OCI-LY7 (cell line): ENCODE results near the gene NANP.

Experiments
- EZH2phosphoT487 ChIP-seq: fragments of 200-600 bp; sonication (generic); IDR thresholded peaks from 2 replicates; pipeline ENCODE4 v1.6.1; 2018; ENCODE audit warnings: low read depth, borderline replicate concordance, mild to moderate bottlenecking, mixed run types, antibody characterized with exemption, low read length, moderate library complexity, mixed read lengths
- TF ChIP-seq, protein P1 (sequence below): fragments of 200-600 bp; sonication (generic); conservative IDR thresholded peaks from 2 replicates; pipeline ENCODE4 v1.5.1; 2014; ENCODE audit warnings: mild to moderate bottlenecking, antibody characterized with exemption, low read length, moderate library complexity, mixed read lengths

DNA sequence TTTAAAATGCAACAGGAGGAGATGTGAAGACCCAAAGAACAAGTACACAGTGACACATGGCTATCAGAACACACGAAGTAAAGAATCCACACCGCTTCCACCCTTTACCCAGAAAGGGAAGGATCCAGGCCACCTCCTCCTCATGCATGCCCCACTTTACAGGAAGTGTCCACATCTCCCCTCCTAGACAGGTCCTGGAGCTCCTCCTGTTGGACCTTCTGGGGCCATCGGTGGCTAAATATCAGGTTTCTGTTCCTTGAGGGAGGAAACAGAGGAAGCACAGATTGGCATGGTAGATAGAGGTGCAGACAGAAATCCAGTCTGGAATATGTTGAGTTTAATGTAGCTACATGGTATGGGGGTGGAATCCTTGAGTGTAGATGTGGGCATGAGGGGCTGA, 49.4 kb downstream of the NANP start:
- TF ChIP-seq, protein P1, sequence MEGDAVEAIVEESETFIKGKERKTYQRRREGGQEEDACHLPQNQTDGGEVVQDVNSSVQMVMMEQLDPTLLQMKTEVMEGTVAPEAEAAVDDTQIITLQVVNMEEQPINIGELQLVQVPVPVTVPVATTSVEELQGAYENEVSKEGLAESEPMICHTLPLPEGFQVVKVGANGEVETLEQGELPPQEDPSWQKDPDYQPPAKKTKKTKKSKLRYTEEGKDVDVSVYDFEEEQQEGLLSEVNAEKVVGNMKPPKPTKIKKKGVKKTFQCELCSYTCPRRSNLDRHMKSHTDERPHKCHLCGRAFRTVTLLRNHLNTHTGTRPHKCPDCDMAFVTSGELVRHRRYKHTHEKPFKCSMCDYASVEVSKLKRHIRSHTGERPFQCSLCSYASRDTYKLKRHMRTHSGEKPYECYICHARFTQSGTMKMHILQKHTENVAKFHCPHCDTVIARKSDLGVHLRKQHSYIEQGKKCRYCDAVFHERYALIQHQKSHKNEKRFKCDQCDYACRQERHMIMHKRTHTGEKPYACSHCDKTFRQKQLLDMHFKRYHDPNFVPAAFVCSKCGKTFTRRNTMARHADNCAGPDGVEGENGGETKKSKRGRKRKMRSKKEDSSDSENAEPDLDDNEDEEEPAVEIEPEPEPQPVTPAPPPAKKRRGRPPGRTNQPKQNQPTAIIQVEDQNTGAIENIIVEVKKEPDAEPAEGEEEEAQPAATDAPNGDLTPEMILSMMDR = no peak
- TF ChIP-seq EZH2phosphoT487 = no peak
